Islet of Langerhans (tissue), 1 donor: ENCODE measurements around the gene ZBTB46.
"Not testable (repeated sequence)": the region's sequence is repeated elsewhere in the genome, so short reads cannot be mapped to it uniquely, and the experiment has no call there.

ENCODE experiments used
- FAIRE-seq: peaks from one replicate; lab custom pipeline; 2011; peaks lifted over from hg19 to GRCh38; lab: Jason Lieb, UNC

Gene ZBTB46

DNA sequence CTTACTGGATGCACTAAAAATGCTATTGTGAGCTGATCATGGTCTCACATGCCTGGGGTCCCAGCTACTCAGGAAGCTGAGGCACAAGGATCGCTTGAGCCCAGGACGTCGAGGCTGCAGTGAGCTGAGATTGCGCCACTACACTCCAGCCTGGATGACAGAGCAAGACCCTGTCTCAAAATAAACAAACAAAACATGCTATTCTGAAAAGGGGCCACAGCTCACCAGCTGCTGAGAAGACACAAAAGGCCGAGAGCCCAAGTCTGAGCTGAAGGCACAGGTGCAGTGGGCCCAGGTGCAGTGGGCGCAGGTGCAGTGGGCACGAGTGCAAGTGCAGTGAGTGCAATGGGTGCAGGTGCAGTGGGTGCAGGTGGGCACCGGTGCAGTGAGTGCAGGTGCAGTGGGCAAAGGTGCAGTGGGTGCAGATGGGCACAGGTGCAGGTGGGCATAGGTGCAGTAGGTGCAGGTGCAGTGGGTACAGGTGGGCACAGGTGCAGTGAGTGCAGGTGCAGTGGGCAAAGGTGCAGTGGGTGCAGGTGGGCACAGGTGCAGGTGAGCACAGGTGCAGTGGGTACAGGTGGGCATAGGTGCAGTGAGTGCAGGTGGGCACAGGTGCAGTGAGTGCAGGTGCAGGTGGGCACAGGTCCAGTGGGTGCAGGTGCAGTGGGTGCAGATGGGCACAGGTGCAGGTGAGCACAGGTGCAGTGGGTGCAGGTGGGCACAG lies 16.0 kb downstream of the ZBTB46 start:
- FAIRE-seq: no peak

GRCh38 chr20:63811491-63811875 lies 19.6 kb downstream of the ZBTB46 start:
- no peak for FAIRE-seq

GRCh38 chr20:63810730-63811490 lies 20.2 kb downstream of the ZBTB46 start:
- FAIRE-seq: no peak

- FAIRE-seq: no peak
These were observed 21.2 kb downstream of the ZBTB46 start for GRCh38 chr20:63809856-63810255.

DNA sequence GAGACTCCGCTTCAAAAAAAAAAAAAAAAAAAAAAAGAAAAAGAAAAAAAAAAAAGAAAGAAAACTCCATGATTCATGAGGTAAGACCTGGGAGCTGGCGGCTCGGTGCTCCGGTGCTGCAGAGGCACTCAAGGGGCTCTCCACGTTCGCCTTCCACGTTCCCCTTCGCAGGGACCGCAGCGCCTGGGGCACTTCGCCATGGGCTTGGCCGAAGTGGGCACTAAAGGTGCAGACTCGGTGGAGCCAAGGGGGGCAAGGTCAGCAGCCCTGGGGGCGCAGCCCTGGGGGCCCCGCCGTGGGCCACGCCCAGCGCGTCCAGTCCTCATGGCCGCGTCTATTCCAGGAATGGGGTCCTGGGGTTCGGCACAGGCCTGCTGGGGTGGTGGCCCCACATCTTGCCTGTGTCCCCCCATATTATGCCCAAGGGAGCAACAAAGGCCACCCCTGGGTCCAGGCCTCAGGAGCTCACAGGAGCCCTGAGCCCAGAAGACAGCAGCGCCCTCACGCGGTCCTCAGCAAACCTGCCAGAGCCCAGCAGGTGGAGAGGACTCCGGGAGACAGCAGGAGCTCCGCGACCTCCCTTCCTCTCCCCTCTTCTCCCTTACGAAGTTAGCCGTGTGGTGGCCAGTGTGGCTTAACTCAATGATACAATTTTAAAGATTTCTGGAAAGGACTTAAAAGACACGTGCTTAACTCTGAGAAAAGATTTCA lies 21.9 kb downstream of the ZBTB46 start:
- FAIRE-seq: no peak

DNA sequence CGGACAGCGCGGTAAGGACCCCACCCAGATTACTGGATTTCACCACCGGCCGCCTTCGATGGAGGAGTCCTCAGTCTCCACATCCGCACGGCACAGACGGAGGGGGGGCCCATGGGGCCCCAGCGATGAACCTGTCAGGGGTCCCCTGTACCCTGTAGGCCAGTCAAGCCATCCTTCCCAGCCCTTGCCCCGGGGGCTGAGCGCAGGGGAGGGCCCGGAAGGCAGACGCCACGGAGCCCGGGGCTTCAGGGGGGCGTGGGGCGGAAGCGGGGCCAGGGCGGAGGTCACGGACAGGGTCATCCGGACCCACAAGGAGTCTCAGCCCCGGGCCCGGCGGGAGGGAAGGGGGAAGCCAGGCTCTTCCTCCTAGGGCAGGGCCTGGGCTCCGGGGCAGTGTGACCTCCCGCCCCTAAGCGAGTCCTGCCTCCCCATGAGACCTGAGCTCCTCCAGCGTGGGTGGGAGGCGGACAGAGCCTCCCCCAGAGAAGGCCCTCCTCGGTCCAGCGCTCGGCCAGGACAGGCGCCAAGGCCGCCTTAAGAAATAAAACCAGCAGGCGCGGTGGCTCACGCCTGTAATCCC lies 22.8 kb downstream of the ZBTB46 start:
- no peak for FAIRE-seq

DNA sequence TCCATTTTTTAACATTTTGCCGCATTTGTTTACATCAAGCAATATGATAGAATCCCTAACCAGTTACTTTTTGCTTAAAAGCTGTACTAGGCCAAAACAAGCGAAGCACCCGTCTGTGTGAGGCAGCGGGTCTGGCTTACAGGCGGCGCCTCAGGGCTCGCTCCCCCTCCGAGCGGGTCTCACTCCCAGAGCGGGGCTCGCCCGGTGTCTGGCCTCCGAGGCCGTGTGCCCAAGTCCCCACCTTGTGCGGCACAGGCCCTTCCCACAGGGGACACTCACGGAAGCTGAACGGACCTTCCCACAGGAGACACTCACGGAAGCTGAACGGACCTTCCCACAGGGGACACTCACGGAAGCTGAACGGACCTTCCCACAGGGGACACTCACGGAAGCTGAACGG lies 23.4 kb downstream of the ZBTB46 start:
- FAIRE-seq: no peak

- no peak for FAIRE-seq
These were observed 26.8 kb downstream of the ZBTB46 start for GRCh38 chr20:63804308-63804636.

GRCh38 chr20:63802469-63803240 lies 28.4 kb downstream of the ZBTB46 start:
- no peak for FAIRE-seq

DNA sequence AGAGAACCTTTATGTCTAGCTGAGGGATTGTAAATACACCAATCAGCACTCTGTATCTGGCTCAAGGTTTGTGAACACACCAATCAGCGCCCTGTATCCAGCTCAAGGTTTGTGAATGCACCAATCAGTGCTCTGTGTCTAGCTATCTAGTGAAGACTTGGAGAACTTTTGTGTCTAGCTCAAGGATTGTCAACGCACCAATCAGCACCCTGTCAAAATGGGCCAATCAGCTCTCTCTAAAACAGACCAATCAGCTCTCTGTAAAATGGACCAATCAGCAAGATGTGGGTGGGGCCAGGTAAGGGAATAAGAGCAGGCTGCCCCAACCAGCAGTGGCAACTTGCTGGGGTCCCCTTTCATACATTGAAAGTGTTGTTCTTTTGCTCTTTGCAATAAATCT lies 29.9 kb downstream of the ZBTB46 start:
- not testable (repeated sequence) for FAIRE-seq

DNA sequence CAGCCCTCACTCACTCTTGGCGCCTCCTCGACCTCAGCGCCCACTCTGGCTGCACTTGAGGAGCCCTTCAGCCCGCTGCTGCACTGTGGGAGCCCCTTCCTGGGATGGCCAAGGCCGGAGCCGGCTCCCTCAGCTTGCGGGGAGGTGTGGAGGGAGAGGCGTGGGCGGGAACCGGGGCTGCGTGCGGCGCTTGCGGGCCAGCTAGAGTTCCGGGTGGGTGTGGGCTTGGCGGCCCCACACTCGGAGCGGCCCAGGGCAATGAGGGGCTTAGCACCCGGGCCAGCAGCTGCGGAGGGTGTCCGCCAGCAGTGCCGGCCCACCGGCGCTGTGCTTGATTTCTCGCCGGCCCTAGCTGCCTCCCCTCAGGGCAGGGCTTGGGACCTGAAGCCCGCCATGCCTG lies 30.7 kb downstream of the ZBTB46 start:
- not testable (repeated sequence) for FAIRE-seq

DNA sequence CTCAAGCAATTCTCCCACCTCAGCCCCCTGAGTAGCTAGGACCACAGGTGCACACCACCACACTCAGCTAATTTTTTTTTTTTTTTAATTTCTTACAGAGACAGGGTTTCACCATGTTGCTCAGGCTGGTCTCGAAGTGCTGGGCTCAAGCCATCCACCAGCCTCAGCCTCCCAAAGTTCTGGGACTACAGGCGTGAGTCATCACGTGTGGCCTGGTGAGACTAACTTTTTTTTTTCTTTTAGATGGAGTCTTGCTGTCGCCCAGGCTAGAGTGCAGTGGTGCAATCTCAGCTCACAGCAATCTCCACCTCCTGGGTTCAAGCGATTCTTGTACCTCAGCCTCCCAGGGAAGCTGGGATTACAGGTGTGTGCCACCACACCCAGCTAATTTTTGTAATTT lies 31.9 kb downstream of the ZBTB46 start:
- FAIRE-seq: not testable (repeated sequence)

GRCh38 chr20:63797175-63797574 lies 33.9 kb downstream of the ZBTB46 start:
- FAIRE-seq: not testable (repeated sequence)

DNA sequence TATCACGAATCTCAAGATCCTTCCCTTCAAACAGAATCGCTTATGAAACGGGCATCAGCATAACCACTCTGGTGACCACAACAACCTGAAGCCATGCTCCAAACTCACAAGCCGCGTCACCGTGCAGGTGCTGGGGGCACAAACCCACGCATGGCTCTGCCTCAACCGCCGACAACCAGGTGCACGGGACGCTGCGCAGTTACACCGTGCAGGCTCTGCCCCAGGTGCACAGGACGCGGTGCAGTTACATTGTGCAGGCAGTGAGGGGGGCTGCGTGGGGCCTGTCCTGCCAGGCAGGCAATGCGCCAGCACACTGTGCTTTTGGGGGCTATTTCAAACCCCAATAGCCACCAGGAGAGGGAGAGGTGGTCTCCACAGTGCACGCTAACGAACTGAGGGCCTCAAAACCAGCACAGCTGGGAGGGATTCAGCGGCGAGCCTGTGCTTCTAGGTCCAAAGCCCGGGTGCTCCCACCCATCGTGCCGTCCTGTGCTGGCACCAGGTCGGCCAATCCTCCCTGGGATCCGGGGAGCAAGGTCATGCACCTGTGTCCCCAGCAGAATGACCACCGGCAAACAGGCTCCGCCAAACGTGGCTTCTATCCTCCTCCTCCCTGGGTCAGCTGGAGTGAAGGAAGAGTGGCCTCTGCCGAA lies 35.8 kb downstream of the ZBTB46 start:
- no peak for FAIRE-seq

DNA sequence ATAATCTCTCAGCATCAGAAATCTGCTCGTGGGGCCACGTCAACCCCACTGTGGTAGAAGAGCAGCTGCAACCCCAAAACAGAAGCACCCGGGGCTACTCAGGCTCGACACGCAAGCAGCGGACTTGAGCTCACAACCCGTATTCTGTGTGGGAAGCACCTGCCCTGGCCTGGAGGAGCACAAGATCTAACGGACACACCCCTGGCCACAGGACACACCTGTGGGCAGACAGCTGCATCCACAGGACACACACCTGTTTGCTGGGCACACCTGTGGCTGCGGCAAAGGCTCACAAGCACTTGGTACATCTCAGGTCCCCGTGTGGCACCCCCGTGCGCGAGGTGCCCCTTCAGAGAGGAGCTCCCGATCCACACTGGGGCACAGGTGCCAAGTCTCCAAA lies 36.5 kb downstream of the ZBTB46 start:
- no peak for FAIRE-seq

DNA sequence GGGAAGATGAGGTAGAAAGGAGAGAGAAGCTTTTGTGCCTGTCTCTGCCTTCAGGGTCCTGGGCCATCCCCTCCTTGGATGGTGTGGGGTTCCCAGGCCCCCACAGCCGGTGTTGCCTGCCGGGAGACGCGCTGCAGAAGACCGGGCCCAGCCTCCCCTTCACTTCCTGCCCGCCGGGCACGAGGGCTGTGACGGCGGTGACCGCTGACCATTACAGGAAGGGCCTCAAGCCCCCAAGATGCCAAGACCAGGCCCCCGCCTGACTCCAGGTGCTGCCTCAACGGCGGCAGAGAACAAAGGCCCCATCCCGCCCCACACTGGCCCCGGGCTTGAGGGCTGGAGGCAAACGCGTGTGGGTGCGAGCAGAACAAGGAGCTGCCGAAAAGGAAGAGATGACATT lies 38.2 kb downstream of the ZBTB46 start:
- no peak for FAIRE-seq

GRCh38 chr20:63791497-63792156 lies 39.4 kb downstream of the ZBTB46 start:
- no peak for FAIRE-seq

DNA sequence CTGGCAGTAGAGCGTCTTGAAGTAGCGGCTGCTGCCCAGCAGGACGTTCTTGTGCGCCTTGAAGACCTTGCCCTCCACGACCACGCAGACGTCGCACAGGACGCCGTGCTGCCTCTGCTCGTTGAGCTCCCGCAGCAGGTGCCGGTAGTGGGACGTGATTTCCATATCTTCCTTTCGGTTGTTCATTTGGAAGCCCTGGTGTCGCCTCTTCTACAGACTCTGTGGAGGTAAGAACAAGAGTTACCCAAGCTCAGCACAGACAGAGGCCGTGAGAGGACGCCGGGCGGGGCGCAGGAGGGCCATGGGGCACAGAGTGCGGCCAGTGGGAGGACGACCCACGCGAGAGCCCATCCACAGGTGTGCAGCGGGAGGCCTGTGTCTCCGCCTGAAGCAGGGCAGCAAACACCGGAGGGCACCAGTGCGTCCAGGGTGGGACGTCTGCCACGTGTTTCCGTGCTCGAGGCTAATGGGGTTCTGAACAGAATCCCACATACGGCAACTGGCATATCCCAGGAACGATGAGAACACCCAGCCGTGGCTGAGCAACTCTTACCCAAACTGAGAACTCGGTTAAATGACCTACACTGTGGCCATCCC lies 40.4 kb downstream of the ZBTB46 start:
- no peak for FAIRE-seq

GRCh38 chr20:63789836-63790571 lies 41.1 kb downstream of the ZBTB46 start:
- FAIRE-seq: no peak

GRCh38 chr20:63787749-63788148 lies 43.3 kb downstream of the ZBTB46 start:
- FAIRE-seq: no peak
